Ascending aorta (tissue), 2 donors: Measurements from ENCODE around the gene LAMTOR3. TPM values are rescaled to one million over a fixed set of nuclear protein-coding genes. Genes with fewer than 3 reads are reported as not detected.

Source experiments
- DNase-seq, 2 donors: peaks; one replicate each; pipeline ENCODE4 v3.0.0-alpha.2; 2019; ENCODE audit warnings: low spot score in 2 of 2
- H3K27ac ChIP-seq, 2 donors: fragments of 200-600 bp; sonication (generic); one replicate each; pipeline ENCODE4 v1.5.1; 2016 to 2017; ENCODE audit warnings: mild to moderate bottlenecking in 1 of 2
- H3K27me3 ChIP-seq: fragments of 200-600 bp; sonication (generic); one replicate; pipeline ENCODE4 v1.5.1; 2017
- H3K36me3 ChIP-seq, 2 donors: fragments of 200-600 bp; sonication (generic); one replicate each; pipeline ENCODE4 v1.5.1; 2016
- H3K4me1 ChIP-seq, 2 donors: fragments of 200-600 bp; sonication (generic); one replicate each; pipeline ENCODE4 v1.5.1; 2016 to 2017; ENCODE audit warnings: mild to moderate bottlenecking in 1 of 2
- H3K4me3 ChIP-seq, 2 donors: fragments of 200-600 bp; sonication (generic); one replicate each; pipeline ENCODE4 v1.5.1; 2016 to 2017; ENCODE audit warnings: mild to moderate bottlenecking in 1 of 2
- H3K9me3 ChIP-seq, 2 donors: fragments of 200-600 bp; sonication (generic); one replicate each; pipeline ENCODE4 v1.5.1; 2016
- CTCF ChIP-seq, 3 experiments: fragments of 200-600 bp in 2 of 3; fragments of 450-650 bp in 1 of 3; sonication (generic) in 2 of 3; IDR thresholded peaks; one replicate each; pipeline ENCODE4 v1.5.1; 2016 to 2019; ENCODE audit warnings: antibody characterized with exemption in 3 of 3, mild to moderate bottlenecking in 1 of 3, moderate library complexity in 1 of 3
- intact Hi-C: fragments of 100-400 bp; cut with DNase I; formaldehyde crosslinking; loops from one replicate; pipeline ENCODE4 v1.15.1; 2023
- total RNA-seq: library from RNA; depleted of rRNA; stranded (reverse); fragments of >200 nt; gene quantifications from one replicate; pipeline ENCODE4 v1.1.0, GENCODE V29; 2016

LAMTOR3 gene
- total RNA-seq, 1 donor from 2014 or later: 9.6 TPM

GRCh38 chr4:99879458-99879857 is 14.8 kb downstream of the LAMTOR3 start:
- H3K9me3 ChIP-seq: no peaks in the 10 kb centered on the region
- DNase-seq: no peak
- intact Hi-C loops: no loop called here
- H3K4me1 ChIP-seq: no peaks in the 10 kb centered on the region
- no peak for TF ChIP-seq CTCF (IDR thresholded peaks at IDR 0.05)
- H3K27ac ChIP-seq: no peak overlapping the region
- H3K4me3 ChIP-seq: no peak overlapping the region
- H3K27me3 ChIP-seq: no peaks in the 10 kb centered on the region
- peaks cover 35 to 59% of the 10 kb centered on the region in 2 donors for H3K36me3 ChIP-seq

GRCh38 chr4:99878604-99879003 is 15.6 kb downstream of the LAMTOR3 start:
- no peaks in the 10 kb centered on the region for H3K27me3 ChIP-seq
- intact Hi-C loops: no loop called here
- no peaks in the 10 kb centered on the region for H3K9me3 ChIP-seq
- peaks cover 31 to 52% of the 10 kb centered on the region in 2 donors for H3K36me3 ChIP-seq
- no peaks in the 10 kb centered on the region for H3K4me1 ChIP-seq
- no peak for TF ChIP-seq CTCF (IDR thresholded peaks at IDR 0.05)
- DNase-seq: no peak
- no peak overlapping the region for H3K4me3 ChIP-seq
- H3K27ac ChIP-seq: no peak overlapping the region

- Histone ChIP-seq H3K36me3 (peaks cover 25 to 36% of the 10 kb centered on the region in 2 donors), H3K9me3 (no peaks in the 10 kb centered on the region), H3K27ac (no peak overlapping the region), H3K4me1 (no peaks in the 10 kb centered on the region), H3K27me3 (no peaks in the 10 kb centered on the region), H3K4me3 (no peak overlapping the region)
- DNase-seq: no peak
- no peak for TF ChIP-seq CTCF (IDR thresholded peaks at IDR 0.05)
- intact Hi-C loops: no loop called here
Measured at GRCh38 chr4:99876946-99877345, 17.3 kb downstream of the LAMTOR3 start.

GRCh38 chr4:99875071-99875470 is 19.2 kb downstream of the LAMTOR3 start:
- Histone ChIP-seq H3K27me3 (no peaks in the 10 kb centered on the region), H3K36me3 (peaks cover 7 to 17% of the 10 kb centered on the region in 2 donors), H3K9me3 (no peaks in the 10 kb centered on the region), H3K27ac (no peak overlapping the region), H3K4me3 (no peak overlapping the region), H3K4me1 (no peaks in the 10 kb centered on the region)
- no peak for TF ChIP-seq CTCF (IDR thresholded peaks at IDR 0.05)
- intact Hi-C loops: no loop called here
- DNase-seq: no peak

GRCh38 chr4:99872570-99872969 is 21.7 kb downstream of the LAMTOR3 start:
- Histone ChIP-seq H3K4me3 (no peak overlapping the region), H3K9me3 (no peaks in the 10 kb centered on the region), H3K27ac (no peak overlapping the region), H3K27me3 (no peaks in the 10 kb centered on the region), H3K4me1 (no peaks in the 10 kb centered on the region), H3K36me3 (no peaks in the 10 kb centered on the region)
- intact Hi-C loops: no loop called here
- DNase-seq: no peak
- no peak for TF ChIP-seq CTCF (IDR thresholded peaks at IDR 0.05)

- Histone ChIP-seq H3K4me1 (no peaks in the 10 kb centered on the region), H3K27me3 (no peaks in the 10 kb centered on the region), H3K9me3 (no peaks in the 10 kb centered on the region), H3K27ac (no peak overlapping the region), H3K4me3 (no peak overlapping the region), H3K36me3 (no peaks in the 10 kb centered on the region)
- intact Hi-C loops: no loop called here
- no peak for DNase-seq
- no peak for TF ChIP-seq CTCF (IDR thresholded peaks at IDR 0.05)
Measured at GRCh38 chr4:99868126-99868596, 26.1 kb downstream of the LAMTOR3 start.
